ENCODE data around the gene ITGA2.
A peak's percentile ranks its signal among the peaks of the same experiment; 100 is the strongest.
"Not testable (repeated sequence)": the region's sequence is repeated elsewhere in the genome, so short reads cannot be mapped to it uniquely, and the experiment has no call there.

The ITGA2 gene

DNA sequence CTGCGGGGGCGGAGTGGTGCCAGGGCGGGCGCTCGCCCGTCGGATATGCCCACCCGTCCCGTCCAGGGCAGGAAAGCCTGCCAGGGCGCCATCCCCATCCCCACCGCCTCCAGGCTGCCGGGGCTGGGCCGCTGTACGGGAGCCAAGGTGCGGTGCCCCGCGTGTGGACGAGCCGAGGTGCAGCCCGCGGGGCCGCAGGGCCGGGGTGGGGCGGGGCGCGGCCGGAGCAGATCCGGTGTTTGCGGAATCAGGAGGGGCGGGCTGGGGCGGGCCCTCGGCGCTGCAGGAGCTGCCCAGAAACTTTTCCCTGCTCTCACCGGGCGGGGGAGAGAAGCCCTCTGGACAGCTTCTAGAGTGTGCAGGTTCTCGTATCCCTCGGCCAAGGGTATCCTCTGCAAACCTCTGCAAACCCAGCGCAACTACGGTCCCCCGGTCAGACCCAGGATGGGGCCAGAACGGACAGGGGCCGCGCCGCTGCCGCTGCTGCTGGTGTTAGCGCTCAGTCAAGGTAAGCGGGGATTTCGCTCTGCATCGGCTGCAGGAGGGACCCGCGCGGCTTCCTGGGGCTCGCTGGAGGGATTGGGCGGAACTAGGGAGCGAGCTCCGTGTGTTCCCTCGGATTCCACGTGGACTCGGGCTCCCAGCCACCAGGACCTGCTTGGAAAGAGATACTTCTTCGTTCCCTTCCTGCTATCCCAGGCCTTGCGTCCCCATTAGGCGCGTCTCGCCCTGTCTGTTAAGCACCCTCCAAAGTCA, at the start of gene ITGA2:
TSS of gene ITGA2 (plus strand) at position 328 of the 756 bp plus-strand sequence. CDS start at position 445, 117 bp downstream.
- no peak for DNase-seq (ENCODE audit: low read depth in 2 of 2, low spot score in 1 of 2)

DNA sequence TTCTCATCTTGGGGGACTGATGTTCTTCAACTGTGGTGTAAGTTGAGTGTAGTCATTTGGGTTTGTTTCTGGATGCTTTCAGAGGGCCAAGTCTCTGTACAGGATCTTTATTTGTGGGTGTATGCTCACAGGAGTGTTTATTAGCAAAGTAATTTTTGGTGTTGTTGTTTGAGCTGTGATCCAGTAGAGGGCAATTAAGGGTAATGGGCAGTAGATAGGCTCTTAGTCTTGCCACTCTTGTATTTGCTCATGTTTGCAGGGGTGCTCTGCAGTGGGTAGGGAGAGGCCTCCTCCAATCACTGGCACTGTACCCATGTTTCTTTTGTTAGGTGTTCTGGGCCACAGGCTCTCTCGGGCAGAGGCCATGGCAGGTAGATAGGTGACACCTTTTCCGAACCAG, 45.9 kb upstream of the ITGA2 start:
- DNase-seq (ENCODE audit: low read depth in 2 of 2, low spot score in 1 of 2) = no peak

DNA sequence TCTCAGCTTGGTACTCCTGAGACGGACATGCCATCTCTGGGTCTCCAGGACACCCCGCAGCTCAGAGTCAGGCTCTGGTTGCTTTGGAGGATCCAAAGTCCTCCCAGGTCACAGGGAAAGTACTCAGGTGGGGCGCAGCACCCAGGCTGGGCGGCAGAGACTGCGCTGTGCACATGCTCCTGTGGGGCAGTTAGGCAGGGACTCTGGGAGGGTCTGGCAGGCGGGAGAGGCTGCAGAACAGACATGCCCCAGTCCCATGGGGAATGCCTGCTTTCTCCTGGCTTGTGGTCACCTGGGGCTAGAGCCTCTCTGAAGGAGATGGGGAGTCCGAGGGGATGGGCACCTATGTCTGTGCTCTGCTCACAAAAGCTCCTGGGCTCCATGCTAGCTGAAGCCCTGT, 45.3 kb upstream of the ITGA2 start:
- DNase-seq (ENCODE audit: low read depth in 2 of 2, low spot score in 1 of 2) = no peak

DNA sequence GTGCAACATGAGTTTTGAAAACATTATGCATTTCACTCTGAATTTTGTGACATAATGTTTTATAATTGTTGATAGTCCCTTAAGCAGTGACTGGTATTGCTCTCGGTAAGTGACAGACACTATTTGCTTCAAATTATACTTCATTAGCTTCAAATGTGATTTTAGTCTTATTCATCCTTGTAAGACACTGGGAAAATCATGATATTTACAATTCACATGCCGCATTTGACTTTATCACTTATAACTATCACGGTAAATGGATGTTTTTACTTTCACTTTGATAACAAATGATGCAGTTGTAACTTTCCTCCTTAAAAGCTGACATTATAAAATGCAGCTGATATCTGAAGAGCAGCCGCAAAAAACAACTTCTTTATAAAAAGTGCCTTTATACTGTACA, 44.1 kb upstream of the ITGA2 start:
- no peak for DNase-seq (ENCODE audit: low read depth in 2 of 2, low spot score in 1 of 2)

DNA sequence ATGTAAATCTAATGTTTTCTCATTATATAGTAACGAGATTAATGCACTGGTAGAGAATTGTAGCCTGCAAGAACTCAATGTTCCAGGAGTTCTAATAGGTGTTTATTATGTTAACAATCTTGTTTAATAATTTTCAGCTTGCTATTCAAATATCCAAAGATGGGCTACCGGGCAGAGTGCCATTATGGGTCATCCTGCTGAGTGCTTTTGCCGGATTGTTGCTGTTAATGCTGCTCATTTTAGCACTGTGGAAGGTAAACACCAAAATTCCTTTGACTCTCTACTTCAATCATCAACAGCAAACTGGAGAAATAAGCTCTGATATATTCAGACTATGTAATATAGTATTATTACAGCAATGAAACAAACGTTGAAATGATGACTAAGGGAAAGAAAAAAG, 41.9 kb upstream of the ITGA2 start:
- no peak for DNase-seq (ENCODE audit: low read depth in 2 of 2, low spot score in 1 of 2)

DNA sequence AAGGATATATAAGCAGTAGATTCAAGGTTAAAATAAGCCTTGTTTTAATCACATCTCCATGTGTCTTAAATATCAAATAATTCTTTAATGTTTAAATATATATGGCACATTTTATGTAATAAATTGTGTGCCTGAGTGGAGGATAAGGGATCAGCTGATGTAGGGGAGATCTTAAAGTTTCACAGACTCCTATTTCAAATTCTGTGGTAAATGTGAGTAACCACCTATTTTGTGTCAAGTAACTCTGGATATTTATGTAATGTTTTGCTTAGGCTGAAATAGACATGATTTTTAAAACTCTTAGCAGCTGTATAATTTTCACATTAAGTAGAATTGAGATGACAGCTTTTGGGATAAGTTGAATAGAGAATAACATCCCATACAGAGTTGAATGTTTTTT, 41.3 kb upstream of the ITGA2 start:
- DNase-seq (ENCODE audit: low read depth in 2 of 2, low spot score in 1 of 2) = no peak

DNA sequence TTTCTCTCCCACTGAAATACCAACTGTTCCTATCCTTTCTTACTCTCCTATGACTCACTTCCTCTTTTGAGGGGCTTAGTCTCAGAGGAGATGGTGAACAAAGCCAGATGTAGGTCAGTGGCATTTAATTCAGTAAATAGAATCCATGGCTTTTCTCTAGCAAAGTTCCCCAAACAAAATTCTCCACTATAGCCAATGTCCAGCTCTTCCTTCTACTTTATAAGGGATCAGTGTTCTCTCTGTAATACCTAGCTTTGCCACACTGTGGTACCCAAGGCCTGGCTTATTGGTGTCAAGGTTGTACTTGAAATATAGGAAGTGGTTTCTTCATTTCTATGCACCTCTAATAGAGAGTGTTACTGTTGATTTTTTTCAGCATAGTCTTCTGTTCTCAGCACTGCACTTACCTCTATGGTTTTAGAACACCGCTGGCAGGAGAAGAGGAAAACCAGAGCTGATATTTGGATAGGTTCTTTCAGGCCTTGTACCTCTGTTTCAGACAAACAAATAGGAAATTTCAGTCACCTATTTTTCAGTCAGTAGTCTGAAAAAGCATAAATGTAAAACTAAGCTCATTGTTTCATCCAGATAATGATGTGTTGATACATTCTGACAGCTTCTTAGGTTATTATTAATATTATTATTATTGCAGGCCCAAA, 40.6 kb upstream of the ITGA2 start:
- DNase-seq (ENCODE audit: low read depth in 2 of 2, low spot score in 1 of 2) = peak in 1 of 2 donors; percentile 11

DNA sequence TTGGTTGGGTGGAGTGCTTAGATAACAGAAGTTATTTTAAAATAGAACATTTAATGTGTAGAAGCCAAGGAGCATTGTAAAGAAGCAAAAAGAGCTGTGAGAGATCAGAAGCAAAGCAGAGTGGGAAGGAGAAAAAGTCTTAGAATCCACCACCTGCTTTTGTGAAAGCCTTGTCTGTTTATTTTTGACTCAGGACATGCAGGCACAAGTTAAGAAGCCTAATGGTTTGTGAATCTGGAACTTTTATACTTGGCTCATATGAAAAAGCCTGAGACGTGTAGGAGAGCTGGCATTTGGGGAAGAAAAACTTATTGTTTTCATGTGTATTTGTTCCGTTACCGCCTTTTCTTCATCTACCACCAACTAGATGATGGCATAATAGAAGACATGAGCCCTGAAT, 38.5 kb upstream of the ITGA2 start:
- no peak for DNase-seq (ENCODE audit: low read depth in 2 of 2, low spot score in 1 of 2)

DNA sequence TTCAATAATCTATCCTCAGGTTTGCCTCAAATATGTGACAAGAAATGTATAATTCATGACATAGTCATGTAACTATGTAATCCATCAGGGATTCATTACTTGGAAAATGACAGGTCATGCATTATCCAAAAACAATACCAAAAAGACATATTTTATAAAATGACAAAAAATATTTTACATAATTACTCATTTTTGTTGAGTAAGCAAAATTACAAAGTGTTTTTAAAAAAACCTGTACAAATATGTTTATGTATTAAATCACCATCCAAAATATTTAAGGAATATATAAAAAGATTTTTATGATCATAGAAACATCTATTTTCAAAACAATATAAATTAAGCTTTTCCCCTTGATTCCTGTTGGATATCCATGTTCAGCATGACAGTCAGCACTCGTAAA, 36.7 kb upstream of the ITGA2 start:
- DNase-seq (ENCODE audit: low read depth in 2 of 2, low spot score in 1 of 2) = no peak

DNA sequence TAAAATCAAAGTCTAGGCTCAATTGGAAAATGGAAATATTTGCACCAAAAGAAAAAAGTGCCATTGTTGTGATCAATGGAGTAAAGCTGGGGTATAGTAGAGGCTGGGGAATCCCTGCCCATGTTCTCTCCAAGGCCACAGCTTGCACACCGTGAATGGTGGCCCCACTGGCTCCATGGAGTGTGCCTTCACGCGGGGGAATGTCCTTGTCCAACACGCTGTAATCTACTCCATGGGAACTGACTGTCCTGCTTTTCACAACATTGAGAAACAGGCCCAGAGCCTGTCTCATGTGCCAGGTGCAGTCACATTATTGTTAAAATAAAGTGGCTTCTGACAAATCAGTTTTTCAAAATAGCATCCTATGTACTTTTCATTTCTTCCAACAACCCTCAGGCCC, 33.1 kb upstream of the ITGA2 start:
- DNase-seq (ENCODE audit: low read depth in 2 of 2, low spot score in 1 of 2) = no peak

DNA sequence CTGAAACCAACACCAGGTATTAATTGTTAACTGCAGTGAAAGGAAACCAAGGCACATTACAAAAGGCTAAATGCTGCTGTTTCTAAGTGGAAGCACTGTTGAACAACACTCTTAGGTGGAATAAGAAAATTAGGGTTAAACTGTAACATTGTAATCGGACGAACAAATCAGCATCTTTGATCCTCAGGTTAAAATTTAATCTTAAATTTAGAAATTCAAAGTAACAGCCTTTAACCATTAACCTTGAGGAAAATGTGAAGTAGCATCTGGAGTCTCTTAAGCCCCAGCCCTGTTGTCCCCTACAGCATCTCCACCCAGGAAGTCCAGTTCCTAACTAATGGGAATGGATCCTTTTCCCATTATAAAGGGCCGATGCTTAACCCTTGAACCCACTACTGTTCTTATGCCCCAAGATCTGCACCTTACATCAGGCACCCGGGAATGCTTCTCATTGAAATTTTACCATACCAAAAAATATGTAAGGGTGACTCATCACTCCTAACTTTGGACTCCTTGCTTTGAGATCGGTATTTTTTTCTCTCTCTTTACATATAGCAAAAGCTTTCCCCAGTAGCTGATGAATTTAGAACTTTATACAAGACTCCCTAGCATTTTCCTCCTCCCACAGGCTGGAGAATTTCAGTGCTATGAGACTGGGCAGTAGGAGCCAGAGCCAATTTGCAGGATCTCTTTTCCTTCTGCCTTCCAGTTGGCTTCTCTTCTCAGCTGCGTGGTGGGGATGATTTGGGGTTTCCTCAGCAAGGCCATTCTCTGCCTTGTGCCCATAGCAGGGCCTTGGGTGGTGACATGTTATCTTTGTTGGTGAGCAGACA, 32.0 kb upstream of the ITGA2 start:
- no peak for DNase-seq (ENCODE audit: low read depth in 2 of 2, low spot score in 1 of 2)

DNA sequence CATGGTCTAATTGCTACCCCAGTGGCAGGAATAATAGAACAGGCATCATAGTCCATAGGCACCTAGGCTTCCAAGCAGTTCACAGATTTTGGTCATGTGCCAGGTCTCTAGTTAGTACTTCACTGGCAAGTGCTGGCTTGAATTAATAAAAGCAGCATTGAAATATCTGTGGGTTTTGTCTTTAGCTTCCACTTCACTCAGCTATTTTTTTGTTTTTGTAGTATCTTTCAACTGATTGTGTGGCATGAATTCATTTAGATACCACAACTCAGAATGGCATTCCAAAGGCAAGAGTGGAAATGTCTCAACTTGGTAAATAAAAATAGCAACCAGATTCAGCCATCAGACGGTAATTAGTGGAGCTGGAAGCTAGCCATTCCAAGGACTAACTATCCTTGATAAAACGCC, 27.9 kb upstream of the ITGA2 start:
- no peak for DNase-seq (ENCODE audit: low read depth in 2 of 2, low spot score in 1 of 2)

DNA sequence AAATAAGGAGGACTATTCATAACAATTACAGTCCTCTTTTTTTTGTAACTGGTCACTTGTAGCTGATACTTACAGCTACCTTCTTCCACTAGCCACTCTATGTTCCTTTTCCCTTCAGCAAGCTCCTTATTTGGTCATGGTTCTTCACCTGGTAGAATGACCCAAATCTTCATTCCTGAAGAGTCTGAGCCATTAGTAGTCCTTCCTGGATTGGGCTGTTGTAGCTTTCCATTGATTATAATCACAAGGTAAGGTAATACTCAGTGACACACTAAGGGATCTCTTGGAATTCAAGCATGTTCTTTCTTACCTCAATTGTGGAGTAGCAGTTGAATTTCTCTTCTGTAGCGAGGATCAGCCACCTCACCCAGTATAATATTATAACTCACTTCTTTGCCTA, 25.5 kb upstream of the ITGA2 start:
- no peak for DNase-seq (ENCODE audit: low read depth in 2 of 2, low spot score in 1 of 2)

DNA sequence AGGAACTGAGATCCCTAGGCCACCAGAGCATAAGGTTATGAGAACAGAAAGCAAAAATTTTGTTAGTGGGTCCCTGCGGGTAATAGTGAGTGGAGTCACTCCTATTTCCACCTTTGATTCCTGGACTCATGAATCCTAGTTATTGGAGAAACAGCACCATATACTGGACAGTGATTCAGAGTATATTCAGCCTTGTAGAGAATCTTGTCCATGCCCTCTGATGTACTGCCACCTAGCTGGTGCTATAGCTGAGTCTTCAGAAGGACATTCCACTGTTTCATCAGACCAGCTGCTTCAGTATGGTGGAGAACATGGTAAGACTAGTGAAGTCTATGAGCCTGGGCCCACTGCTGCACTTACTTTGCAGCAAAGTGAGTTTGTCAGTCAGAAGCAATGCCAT, 25.0 kb upstream of the ITGA2 start:
- no peak for DNase-seq (ENCODE audit: low read depth in 2 of 2, low spot score in 1 of 2)

DNA sequence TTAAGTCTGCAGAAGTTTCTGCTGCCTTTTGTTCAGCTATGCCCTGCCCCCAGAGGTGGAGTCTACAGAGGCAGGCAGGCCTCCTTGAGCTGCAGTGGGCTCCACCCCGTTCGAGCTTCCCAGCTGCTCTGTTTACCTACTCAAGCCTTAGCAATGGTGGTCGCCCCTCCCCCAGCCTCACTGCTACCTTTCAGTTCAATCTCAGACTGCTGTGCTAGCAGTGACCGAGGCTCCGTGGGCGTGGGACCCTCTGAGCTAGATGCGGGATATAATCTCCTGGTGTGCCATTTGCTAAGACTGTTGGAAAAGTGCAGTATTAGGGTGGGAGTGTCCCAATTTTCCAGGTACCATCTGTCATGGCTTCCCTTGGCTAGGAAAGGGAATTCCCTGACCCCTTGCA, 13.0 kb upstream of the ITGA2 start:
- not testable (repeated sequence) for DNase-seq (ENCODE audit: low read depth in 2 of 2, low spot score in 1 of 2)

DNA sequence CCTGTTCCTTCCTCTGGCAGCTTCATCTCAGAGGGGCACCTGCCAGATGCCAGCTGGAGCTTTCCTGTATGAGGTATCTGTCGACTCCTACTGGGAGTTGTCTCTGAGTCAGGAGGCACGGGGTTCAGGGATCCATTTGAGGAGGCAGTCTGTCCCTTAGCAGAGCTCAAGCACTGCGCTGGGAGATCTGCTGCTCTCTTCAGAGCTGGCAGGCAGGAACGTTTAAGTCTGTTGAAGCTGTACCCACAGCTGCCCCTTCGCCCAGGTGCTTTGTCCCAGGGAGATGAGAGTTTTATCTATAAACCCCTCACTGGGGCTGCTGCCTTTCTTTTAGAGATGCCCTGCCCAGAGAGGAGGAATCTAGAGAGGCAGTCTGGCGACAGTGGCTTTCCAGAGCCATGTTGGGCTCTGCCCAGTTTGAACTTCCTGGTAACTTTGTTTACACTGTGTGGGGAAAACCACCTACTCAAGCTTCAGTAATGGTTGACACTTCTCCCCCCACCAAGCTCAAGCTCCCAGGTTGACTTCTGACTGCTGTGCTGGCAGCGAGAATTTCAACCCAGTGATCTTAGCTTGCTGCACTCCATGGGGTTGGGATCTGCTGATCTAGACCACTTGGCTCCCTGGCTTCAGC, 11.8 kb upstream of the ITGA2 start:
- DNase-seq (ENCODE audit: low read depth in 2 of 2, low spot score in 1 of 2) = no peak

DNA sequence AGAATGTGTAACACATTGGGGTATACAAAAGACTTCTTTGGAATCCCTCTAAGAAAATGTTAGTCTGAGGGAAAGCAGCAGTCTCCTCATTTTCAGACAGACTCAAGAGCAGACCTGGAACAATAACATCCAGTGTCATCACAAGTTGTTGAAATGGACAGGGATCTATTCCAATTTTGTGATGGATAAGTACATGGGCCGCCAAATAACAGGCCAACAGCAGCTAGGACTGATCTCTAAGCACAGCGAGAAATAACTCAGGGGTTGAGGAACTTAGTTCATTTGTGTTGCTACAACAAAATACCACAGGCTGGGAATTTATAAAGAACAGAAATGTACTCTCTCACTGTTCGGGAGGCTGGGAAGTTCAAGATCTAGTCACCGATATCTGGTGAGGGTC, 7.6 kb upstream of the ITGA2 start:
- no peak for DNase-seq (ENCODE audit: low read depth in 2 of 2, low spot score in 1 of 2)

DNA sequence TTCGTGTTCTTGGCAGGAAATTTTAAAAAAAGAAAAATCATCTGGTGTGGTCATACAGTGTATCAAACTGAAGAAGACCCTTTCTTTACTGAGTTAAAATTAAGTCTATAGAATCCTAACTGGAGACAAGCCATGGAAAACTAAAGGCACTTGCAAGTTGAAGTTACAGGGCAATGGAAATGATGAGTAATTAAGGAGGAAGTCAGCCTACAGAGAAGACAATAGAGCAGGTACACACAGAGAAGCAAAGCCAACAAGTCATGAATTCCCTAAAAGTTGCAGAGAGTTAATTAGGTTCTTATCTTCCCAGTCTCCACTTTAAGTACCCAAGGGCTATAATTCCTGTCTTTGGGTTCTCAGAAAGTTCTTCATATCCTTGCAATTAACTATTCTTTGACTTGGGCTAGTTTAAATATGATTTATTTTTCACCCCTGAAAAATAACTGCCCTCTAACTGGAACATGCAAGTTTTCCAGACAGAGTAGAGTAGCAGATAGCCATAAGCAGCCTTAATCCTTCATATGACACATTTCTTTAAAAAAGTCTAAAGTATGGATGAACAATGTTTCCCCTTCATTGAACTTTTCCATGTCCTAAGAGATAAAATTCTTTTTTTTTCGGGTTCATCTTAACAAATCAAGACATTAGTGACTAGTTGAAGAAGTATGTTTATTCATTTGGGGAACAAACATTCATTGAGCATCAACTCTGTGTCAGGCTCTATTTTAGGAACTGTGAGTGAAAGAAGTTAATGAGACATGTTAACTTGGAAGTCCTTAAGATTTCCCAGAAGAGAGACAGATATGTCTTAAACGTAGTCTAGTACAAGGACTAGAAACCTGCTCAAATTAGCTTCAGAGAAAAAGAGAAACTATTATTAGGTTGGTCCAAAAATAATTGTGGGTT, 5.2 kb upstream of the ITGA2 start:
- no peak for DNase-seq (ENCODE audit: low read depth in 2 of 2, low spot score in 1 of 2)

DNA sequence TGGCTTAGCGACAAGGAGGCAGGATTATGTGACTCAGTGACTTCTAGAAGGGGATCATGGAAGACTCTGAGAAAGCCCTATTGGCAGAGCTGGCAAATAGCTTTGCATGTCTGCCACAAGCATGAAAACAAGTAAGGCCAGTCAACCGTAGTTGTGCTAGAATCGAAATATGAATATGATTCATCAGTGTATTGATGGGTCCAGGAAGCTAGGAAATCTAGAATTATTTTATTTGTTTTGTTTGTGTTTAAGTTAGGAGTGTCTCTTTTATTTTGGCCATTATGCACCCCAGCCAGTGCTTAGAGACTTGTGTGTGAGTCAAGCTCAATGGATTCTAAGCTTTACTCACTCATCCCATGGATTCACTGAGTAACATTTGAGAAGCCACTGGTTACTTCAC, 3.8 kb upstream of the ITGA2 start:
- no peak for DNase-seq (ENCODE audit: low read depth in 2 of 2, low spot score in 1 of 2)

DNA sequence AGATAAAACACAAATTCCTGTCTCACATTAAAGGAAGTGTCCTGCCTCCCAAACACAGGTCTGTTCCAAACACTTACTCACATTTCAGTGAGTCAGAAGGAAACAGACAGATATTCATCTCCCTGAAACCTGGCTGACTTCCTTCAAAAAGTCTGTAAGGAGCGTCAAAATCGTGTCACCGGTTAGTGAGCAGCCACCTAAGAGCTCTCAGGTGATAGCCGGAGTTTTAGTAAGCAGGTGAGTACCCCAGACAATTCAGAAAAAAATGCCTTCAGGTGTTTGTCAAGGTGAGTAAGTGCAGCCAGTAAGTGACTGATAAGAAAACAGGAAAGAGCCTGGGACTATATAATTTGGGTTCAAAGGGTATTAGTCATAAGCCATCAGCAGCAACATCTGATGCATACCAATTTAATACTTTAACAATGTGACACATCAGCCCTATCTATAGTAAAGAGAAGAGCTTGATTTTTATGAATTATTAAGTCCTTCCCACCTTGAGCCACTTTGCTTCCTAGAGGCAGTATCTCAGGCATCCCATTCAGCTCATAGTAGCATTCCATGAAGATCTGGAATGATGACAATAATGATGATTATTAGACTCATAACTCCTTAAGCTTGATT, 1.3 kb upstream of the ITGA2 start:
- DNase-seq (ENCODE audit: low read depth in 2 of 2, low spot score in 1 of 2) = no peak

All from stimulated activated CD8-positive, alpha-beta memory T cell treated with anti-CD3 and anti-CD28 coated beads, Interleukin-4, amount 100 ng/mL, for 4 hours (primary cell).